Tibial nerve (tissue), 4 donors: Measurements from ENCODE around the gene MBP.

ENCODE experiments used
- CTCF ChIP-seq, 5 experiments: fragments of 200-600 bp in 3 of 5; fragments of 450-650 bp in 2 of 5; sonication (generic) in 3 of 5; IDR thresholded peaks; one replicate each; pipeline ENCODE4 v1.5.1; 2016 to 2019; ENCODE audit warnings: antibody characterized with exemption in 5 of 5, mild to moderate bottlenecking in 3 of 5, moderate library complexity in 2 of 5
- EP300 ChIP-seq, 2 donors: sonication (generic); formaldehyde crosslinking; IDR thresholded peaks; one replicate each; pipeline ENCODE4 v1.6.1; 2017; ENCODE audit warnings: antibody characterized with exemption in 2 of 2, mild to moderate bottlenecking in 1 of 2

- TF ChIP-seq EP300 (IDR thresholded peaks at IDR 0.05) (no peak), CTCF (IDR thresholded peaks at IDR 0.05) (no peak)
Observed at GRCh38 chr18:77077941-77078689, 54.5 kb downstream of the MBP start.
